Panc1 (cell line): ENCODE measurements around the gene MTHFSD.

Experiments used
- CTCF ChIP-seq: fragments of 450-650 bp; IDR thresholded peaks from 2 replicates; pipeline ENCODE4 v1.5.1; 2017; ENCODE audit warnings: mild to moderate bottlenecking
- POLR2AphosphoS5 ChIP-seq: IDR thresholded peaks from 2 replicates; pipeline ENCODE4 v1.6.1; 2012; ENCODE audit warnings: mild to moderate bottlenecking, low read depth, low read length, moderate library complexity

- no peak for TF ChIP-seq CTCF
- TF ChIP-seq POLR2AphosphoS5, result no peak
These were observed 7.7 kb downstream of the MTHFSD start for GRCh38 chr16:86547286-86547685.
